ENCODE results near the gene TTI1. TPM values are rescaled to one million over a fixed set of nuclear protein-coding genes. Genes with fewer than 3 reads are reported as not detected.

Gene TTI1
- total RNA-seq, 1 experiment from 2014 or later, result 26.6 TPM

DNA sequence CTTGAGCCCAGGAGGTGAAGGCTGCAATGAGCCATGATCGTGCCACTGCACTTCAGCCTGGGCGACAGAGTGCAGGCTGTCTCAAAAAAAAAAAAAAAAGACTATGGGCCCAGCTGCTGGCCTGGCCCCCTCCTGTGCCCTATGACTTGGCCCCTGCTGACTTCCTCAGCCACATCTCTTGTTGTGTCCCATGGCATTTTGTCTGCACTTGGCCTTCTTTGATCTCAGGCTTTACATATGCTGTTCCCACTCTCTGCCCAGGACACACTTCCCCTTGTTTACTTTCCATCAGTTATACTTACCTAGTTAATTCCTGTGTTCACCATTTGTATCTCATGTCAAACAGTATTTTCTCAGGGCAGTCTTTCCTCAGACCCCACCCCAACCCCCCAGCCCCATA, 44.8 kb upstream of the TTI1 start:
- H3K27me3 ChIP-seq (ENCODE audit: control insufficient read depth, insufficient read depth, low read length), result no peaks in the 10 kb centered on the region
- ATAC-seq, result no peak
- POLR2A ChIA-PET, result no interaction called here
- DNase-seq (ENCODE audit: low read depth, low spot score), result no peak
- intact Hi-C loops (cut with micrococcal nuclease; ENCODE audit: unreplicated experiment) (no loop called here), in situ Hi-C loops (cut with HindIII; ENCODE audit: low pct_unique_long_range_greater_than_20kb, low sequenced_read_pairs) (no loop called here)
- no TSS peak for BruUV-seq (replicated peaks)
- peaks cover 7% of the 10 kb centered on the region; the same call in 1 of the 2 replicates for H3K36me3 ChIP-seq (ENCODE audit: control insufficient read depth, insufficient read depth, low read length)
- H3K4me3 ChIP-seq (ENCODE audit: low read depth in 2 of 2, low read length in 2 of 2), result no peak overlapping the region
- TF ChIP-seq, protein P1, sequence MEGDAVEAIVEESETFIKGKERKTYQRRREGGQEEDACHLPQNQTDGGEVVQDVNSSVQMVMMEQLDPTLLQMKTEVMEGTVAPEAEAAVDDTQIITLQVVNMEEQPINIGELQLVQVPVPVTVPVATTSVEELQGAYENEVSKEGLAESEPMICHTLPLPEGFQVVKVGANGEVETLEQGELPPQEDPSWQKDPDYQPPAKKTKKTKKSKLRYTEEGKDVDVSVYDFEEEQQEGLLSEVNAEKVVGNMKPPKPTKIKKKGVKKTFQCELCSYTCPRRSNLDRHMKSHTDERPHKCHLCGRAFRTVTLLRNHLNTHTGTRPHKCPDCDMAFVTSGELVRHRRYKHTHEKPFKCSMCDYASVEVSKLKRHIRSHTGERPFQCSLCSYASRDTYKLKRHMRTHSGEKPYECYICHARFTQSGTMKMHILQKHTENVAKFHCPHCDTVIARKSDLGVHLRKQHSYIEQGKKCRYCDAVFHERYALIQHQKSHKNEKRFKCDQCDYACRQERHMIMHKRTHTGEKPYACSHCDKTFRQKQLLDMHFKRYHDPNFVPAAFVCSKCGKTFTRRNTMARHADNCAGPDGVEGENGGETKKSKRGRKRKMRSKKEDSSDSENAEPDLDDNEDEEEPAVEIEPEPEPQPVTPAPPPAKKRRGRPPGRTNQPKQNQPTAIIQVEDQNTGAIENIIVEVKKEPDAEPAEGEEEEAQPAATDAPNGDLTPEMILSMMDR (IDR thresholded peaks at IDR 0.05), result no peak
- TF ChIP-seq TCF7L2 (IDR thresholded peaks at IDR 0.05; ENCODE audit: low read depth, low read length) (no peak), SIN3A (IDR thresholded peaks at IDR 0.05; ENCODE audit: borderline replicate concordance, insufficient read depth, low read depth, low read length) (no peak), POLR2AphosphoS5 (IDR thresholded peaks at IDR 0.05; ENCODE audit: low read depth, low read length) (no peak)
- TF ChIP-seq, protein P2, sequence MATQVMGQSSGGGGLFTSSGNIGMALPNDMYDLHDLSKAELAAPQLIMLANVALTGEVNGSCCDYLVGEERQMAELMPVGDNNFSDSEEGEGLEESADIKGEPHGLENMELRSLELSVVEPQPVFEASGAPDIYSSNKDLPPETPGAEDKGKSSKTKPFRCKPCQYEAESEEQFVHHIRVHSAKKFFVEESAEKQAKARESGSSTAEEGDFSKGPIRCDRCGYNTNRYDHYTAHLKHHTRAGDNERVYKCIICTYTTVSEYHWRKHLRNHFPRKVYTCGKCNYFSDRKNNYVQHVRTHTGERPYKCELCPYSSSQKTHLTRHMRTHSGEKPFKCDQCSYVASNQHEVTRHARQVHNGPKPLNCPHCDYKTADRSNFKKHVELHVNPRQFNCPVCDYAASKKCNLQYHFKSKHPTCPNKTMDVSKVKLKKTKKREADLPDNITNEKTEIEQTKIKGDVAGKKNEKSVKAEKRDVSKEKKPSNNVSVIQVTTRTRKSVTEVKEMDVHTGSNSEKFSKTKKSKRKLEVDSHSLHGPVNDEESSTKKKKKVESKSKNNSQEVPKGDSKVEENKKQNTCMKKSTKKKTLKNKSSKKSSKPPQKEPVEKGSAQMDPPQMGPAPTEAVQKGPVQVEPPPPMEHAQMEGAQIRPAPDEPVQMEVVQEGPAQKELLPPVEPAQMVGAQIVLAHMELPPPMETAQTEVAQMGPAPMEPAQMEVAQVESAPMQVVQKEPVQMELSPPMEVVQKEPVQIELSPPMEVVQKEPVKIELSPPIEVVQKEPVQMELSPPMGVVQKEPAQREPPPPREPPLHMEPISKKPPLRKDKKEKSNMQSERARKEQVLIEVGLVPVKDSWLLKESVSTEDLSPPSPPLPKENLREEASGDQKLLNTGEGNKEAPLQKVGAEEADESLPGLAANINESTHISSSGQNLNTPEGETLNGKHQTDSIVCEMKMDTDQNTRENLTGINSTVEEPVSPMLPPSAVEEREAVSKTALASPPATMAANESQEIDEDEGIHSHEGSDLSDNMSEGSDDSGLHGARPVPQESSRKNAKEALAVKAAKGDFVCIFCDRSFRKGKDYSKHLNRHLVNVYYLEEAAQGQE (IDR thresholded peaks at IDR 0.05; ENCODE audit: insufficient read depth in 1 of 2, low read depth in 2 of 2, low read length in 1 of 2), result no peak
- CTCF ChIA-PET, result no interaction called here
- H3K27ac ChIP-seq (ENCODE audit: low read length), result no peak overlapping the region
- no peaks in the 10 kb centered on the region for H3K9me3 ChIP-seq (ENCODE audit: control insufficient read depth, insufficient read depth, low read depth, low read length)
- H3K4me1 ChIP-seq (ENCODE audit: control insufficient read depth, insufficient read depth, low read length), result peaks cover 17% of the 10 kb centered on the region; the same call in 1 of the 2 replicates

DNA sequence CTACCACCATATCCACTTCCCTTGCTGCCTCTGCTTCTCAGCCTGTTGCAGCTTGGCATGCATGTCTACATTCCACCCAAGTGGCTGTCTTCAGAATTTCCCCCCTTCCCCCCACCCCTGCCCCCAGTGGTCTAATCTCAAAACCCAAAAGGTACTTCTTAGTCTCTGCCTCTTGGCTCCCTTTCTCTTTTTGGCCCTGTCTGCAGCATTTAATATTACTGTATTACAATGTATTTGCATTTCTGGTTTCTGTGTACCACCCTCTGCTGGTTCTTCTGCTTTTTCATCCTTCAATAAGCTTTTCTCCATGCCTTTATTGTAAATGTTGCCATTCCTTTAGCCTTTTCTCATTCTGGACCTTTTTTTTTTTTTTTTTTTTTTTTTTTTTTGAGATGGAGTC, 43.3 kb upstream of the TTI1 start:
- TF ChIP-seq, protein P1 (IDR thresholded peaks at IDR 0.05), result no peak
- TF ChIP-seq, protein P2 (IDR thresholded peaks at IDR 0.05; ENCODE audit: insufficient read depth in 1 of 2, low read depth in 2 of 2, low read length in 1 of 2), result no peak
- TF ChIP-seq SIN3A (IDR thresholded peaks at IDR 0.05; ENCODE audit: borderline replicate concordance, insufficient read depth, low read depth, low read length) (no peak), TCF7L2 (IDR thresholded peaks at IDR 0.05; ENCODE audit: low read depth, low read length) (no peak), POLR2AphosphoS5 (IDR thresholded peaks at IDR 0.05; ENCODE audit: low read depth, low read length) (no peak)
- Histone ChIP-seq H3K9me3 (ENCODE audit: control insufficient read depth, insufficient read depth, low read depth, low read length) (no peaks in the 10 kb centered on the region), H3K36me3 (ENCODE audit: control insufficient read depth, insufficient read depth, low read length) (peaks cover 3% of the 10 kb centered on the region; the same call in 1 of the 2 replicates), H3K4me3 (ENCODE audit: low read depth in 2 of 2, low read length in 2 of 2) (no peak overlapping the region), H3K4me1 (ENCODE audit: control insufficient read depth, insufficient read depth, low read length) (peaks cover 21% of the 10 kb centered on the region; the same call in 1 of the 2 replicates), H3K27me3 (ENCODE audit: control insufficient read depth, insufficient read depth, low read length) (no peaks in the 10 kb centered on the region), H3K27ac (ENCODE audit: low read length) (no peak overlapping the region)
- POLR2A ChIA-PET, result no interaction called here
- ATAC-seq, result no peak
- intact Hi-C loops (cut with micrococcal nuclease; ENCODE audit: unreplicated experiment) (no loop called here), in situ Hi-C loops (cut with HindIII; ENCODE audit: low pct_unique_long_range_greater_than_20kb, low sequenced_read_pairs) (no loop called here)
- CTCF ChIA-PET, result no interaction called here
- no TSS peak for BruUV-seq (replicated peaks)
- DNase-seq (ENCODE audit: low read depth, low spot score), result no peak

All from Panc1 (cell line).